Activated gamma-delta T cell treated with Interleukin-2 at 50 U/mL for 16 hours (primary cell): ENCODE results near the gene TRAPPC2.

Experiments used
- DNase-seq: peaks from one replicate; pipeline ENCODE4 v3.0.0-alpha.2; 2020

The TRAPPC2 gene

DNA sequence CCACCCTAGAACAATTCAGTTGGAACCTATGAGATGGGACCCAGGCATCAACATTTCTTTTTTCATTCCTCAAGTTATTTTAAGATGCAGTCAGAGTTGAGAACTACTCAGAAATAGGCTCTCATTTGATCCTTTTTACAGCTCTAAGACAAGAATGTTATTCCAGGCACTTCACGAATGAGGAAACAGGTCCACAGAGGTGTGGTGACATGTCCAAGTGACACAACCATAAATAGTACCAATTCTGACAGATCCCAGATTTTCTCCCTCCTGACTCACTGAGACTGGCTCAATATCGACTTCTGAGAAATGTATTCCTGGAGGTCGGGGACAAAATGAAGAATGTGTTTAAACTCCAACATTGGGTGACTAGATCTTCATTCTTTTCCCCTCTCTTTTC is 70.4 kb downstream of the TRAPPC2 start:
- DNase-seq: no peak

GRCh38 chrX:13662355-13662791 is 72.0 kb downstream of the TRAPPC2 start:
- DNase-seq: no peak
